RWPE1 (cell line): ENCODE data around the gene SAMD14.
A peak's percentile ranks its signal among the peaks of the same experiment; 100 is the strongest.

Source experiments
- CTCF ChIA-PET: fragments of 350-600 bp; sonication (Branson Sonifier 250); formaldehyde crosslinking; extraction: SDS; loops from one replicate; lab custom pipeline; 2021; lab: Yijun Ruan, JAX
- POLR2A ChIA-PET: fragments of 400-600 bp; formaldehyde crosslinking; extraction: SDS; loops from one replicate; lab custom pipeline; 2020; ENCODE audit warnings: antibody characterized with exemption; ENCODE audit not compliant: low non-redundant PET; lab: Yijun Ruan, JAX
- DNase-seq: peaks from one replicate; pipeline ENCODE4 v3.0.0; 2012; ENCODE audit warnings: low spot score
- H3K27ac ChIP-seq: fragments of 450-650 bp; 2 replicates; pipeline ENCODE4 v1.5.1; 2017
- TF ChIP-seq, protein P1 (sequence below): fragments of 450-650 bp; conservative IDR thresholded peaks from 2 replicates; pipeline ENCODE4 v1.5.1; 2017; ENCODE audit warnings: low read depth, mild to moderate bottlenecking

SAMD14 gene

GRCh38 chr17:50165867-50166517 is 36.0 kb upstream of the SAMD14 start, which contains the start of gene SGCA:
TSS of gene SGCA (plus strand) at chr17:50166005. CDS start at chr17:50166041, 36 bp downstream.
- ChIA-PET CTCF (interaction anchor here (0.6 to 1.1 kb wide), 3 partner anchors 12 to 132 kb away, joined by 4 to 7 read pairs (median 4); no protein-coding TSS in a partner anchor), POLR2A (interaction anchor here (0.6 kb wide), 1 partner anchor 283 kb away, joined by 8 read pairs; no protein-coding TSS in a partner anchor)
- peak within 1 kb of the TSS; percentile 56 for H3K27ac ChIP-seq

DNA sequence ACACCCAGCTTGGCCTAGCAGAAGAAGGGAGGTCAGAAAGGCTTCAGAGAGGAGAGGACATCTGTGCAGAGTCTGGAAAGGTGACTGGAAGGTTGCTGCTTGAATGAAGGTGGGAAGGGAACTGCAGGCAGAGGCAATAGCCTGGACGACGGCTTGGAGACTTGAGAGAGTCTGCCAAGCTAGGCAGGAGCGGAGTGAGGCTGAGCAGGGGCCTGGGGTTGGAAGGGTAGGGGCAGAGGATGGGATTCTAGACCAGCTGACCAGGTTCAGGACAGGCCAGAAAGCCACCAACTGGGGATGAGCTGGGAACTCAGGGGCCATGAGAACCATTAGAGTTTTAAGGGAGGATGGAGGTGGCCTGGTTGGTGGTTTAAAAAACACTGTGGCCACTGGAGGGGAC is 35.5 kb upstream of the SAMD14 start:
- DNase-seq = no peak
- peak overlapping the region; percentile 56 for H3K27ac ChIP-seq
- ChIA-PET CTCF (interaction anchor here (0.6 to 1.1 kb wide), 3 partner anchors 12 to 133 kb away, joined by 4 to 7 read pairs (median 4); no protein-coding TSS in a partner anchor), POLR2A (no interaction called here)
- TF ChIP-seq, protein P1, sequence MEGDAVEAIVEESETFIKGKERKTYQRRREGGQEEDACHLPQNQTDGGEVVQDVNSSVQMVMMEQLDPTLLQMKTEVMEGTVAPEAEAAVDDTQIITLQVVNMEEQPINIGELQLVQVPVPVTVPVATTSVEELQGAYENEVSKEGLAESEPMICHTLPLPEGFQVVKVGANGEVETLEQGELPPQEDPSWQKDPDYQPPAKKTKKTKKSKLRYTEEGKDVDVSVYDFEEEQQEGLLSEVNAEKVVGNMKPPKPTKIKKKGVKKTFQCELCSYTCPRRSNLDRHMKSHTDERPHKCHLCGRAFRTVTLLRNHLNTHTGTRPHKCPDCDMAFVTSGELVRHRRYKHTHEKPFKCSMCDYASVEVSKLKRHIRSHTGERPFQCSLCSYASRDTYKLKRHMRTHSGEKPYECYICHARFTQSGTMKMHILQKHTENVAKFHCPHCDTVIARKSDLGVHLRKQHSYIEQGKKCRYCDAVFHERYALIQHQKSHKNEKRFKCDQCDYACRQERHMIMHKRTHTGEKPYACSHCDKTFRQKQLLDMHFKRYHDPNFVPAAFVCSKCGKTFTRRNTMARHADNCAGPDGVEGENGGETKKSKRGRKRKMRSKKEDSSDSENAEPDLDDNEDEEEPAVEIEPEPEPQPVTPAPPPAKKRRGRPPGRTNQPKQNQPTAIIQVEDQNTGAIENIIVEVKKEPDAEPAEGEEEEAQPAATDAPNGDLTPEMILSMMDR = no peak

More at GRCh38 chr17:50165867-50166517, 36.0 kb upstream of the SAMD14 start, which contains the start of gene SGCA:
- no peak for DNase-seq
- TF ChIP-seq, protein P1 = no peak

- no peak for DNase-seq
- CTCF ChIA-PET = interaction anchor here (1.1 kb wide), 1 partner anchor 13 kb away, joined by 7 read pairs; no protein-coding TSS in a partner anchor
- TF ChIP-seq, protein P1 = no peak
- POLR2A ChIA-PET = no interaction called here
- H3K27ac ChIP-seq = peak overlapping the region; percentile 56
Observed at GRCh38 chr17:50165066-50165465, 35.1 kb upstream of the SAMD14 start.

- CTCF ChIA-PET = interaction anchor here (1.1 kb wide), 1 partner anchor 13 kb away, joined by 7 read pairs; no protein-coding TSS in a partner anchor
- TF ChIP-seq, protein P1 = no peak
- POLR2A ChIA-PET = no interaction called here
- no peak for DNase-seq
- no peak overlapping the region; the same call in 1 of the 2 replicates for H3K27ac ChIP-seq
Observed at GRCh38 chr17:50164697-50164988, 34.7 kb upstream of the SAMD14 start.

DNA sequence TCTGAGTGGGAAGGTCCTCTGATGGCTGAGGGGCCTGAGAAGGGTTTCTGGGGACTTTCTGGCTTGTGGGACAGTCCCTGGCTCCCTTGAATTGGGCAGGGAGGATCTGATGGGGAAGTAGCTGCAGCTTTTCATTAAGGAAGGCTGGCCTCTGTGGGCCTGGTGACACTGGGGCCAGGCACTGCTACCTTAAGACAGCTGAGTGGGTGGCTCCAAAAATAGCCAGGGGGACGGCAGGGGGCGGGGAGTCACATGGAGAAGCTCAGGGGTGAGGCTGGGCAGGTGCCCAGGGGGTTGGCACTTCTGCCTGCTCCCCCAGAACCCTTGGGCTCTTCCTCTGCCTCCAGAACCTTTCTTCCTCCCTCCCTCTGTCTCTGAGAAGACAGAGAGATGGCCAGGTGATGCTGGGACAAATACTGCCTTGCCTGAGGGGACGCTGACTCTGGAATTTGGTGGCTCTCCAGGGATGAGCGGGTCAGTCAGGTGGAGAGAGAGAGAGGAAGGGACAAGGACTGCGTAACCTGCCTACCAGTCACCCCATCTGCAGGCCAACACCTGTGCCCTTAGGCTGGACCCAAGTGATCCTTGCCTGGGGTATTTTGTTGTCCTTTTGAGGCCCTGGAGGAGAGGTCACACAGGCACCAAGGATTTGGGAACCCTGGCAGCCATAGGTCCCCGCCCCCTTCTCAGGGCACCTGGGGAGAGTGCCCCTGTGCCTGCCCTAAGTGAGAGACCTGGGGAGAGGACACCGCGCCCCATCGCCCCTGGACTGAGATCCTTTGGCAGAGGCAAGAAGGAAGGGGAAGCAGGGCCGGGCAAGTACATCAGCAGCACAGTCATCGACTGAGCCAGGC is 34.1 kb upstream of the SAMD14 start:
- CTCF ChIA-PET = interaction anchor here (0.6 to 0.9 kb wide), 2 partner anchors 34 to 36 kb away, joined by 4 read pairs; no protein-coding TSS in a partner anchor
- TF ChIP-seq, protein P1 = no peak
- POLR2A ChIA-PET = no interaction called here

More for the DNA sequence above, 34.1 kb upstream of the SAMD14 start:
- peak overlapping the region; percentile 3; the same call in 1 of the 2 replicates for H3K27ac ChIP-seq
- no peak for DNase-seq
